ENCODE data around the gene TMEM82.

GRCh38 chr1:15727424-15727823 is 14.9 kb upstream of the TMEM82 start:
- TF ChIP-seq POLR2A (IDR thresholded peaks at IDR 0.05) = no peak
- TF ChIP-seq CTCF (IDR thresholded peaks at IDR 0.05 in 8 of 11, conservative IDR thresholded peaks at IDR 0.05 in 3 of 11) = no peak

Measured in spleen (tissue), 7 donors.